Activated CD4-positive, alpha-beta T cell treated with anti-CD3 and anti-CD28 coated beads for 4 hours (primary cell): ENCODE data around the gene LAMB1.
"Not testable (repeated sequence)": the region's sequence is repeated elsewhere in the genome, so short reads cannot be mapped to it uniquely, and the experiment has no call there.

Source experiments
- DNase-seq, 2 donors: peaks; one replicate each; pipeline ENCODE4 v3.0.0-alpha.2; 2020

LAMB1 gene

GRCh38 chr7:108002726-108003598 is at the start of gene LAMB1:
LAMB1 (minus strand) TSS chr7:108003161; CDS start chr7:108002885, 276 bp downstream.
- no peak for DNase-seq

GRCh38 chr7:108051454-108051853 is 48.5 kb upstream of the LAMB1 start:
- DNase-seq = no peak

- DNase-seq = no peak
Measured at GRCh38 chr7:108049962-108050361, 47.0 kb upstream of the LAMB1 start.

GRCh38 chr7:108048422-108048821 is 45.5 kb upstream of the LAMB1 start:
- DNase-seq = no peak

GRCh38 chr7:108046952-108047506 is 44.1 kb upstream of the LAMB1 start:
- no peak for DNase-seq

GRCh38 chr7:108045669-108046068 is 42.7 kb upstream of the LAMB1 start:
- no peak for DNase-seq

GRCh38 chr7:108045154-108045553 is 42.2 kb upstream of the LAMB1 start:
- no peak for DNase-seq

GRCh38 chr7:108044345-108044744 is 41.4 kb upstream of the LAMB1 start:
- DNase-seq = no peak

GRCh38 chr7:108038986-108039385 is 36.0 kb upstream of the LAMB1 start:
- DNase-seq = no peak

GRCh38 chr7:108037741-108038140 is 34.8 kb upstream of the LAMB1 start:
- DNase-seq = no peak

GRCh38 chr7:108037140-108037539 is 34.2 kb upstream of the LAMB1 start:
- DNase-seq = no peak

- no peak for DNase-seq
Measured at GRCh38 chr7:108034586-108034985, 31.6 kb upstream of the LAMB1 start.

- DNase-seq = no peak
Measured at GRCh38 chr7:108033776-108034497, 31.0 kb upstream of the LAMB1 start.

- DNase-seq = not testable (repeated sequence)
Measured at GRCh38 chr7:108033309-108033708, 30.3 kb upstream of the LAMB1 start.

GRCh38 chr7:108030516-108030915 is 27.6 kb upstream of the LAMB1 start:
- no peak for DNase-seq

GRCh38 chr7:108029034-108029433 is 26.1 kb upstream of the LAMB1 start:
- DNase-seq = no peak

- DNase-seq = no peak
Measured at GRCh38 chr7:108028111-108028510, 25.1 kb upstream of the LAMB1 start.

GRCh38 chr7:108027239-108027638 is 24.3 kb upstream of the LAMB1 start:
- DNase-seq = no peak

GRCh38 chr7:108026647-108027046 is 23.7 kb upstream of the LAMB1 start:
- no peak for DNase-seq

- no peak for DNase-seq
Measured at GRCh38 chr7:108026116-108026515, 23.2 kb upstream of the LAMB1 start.

GRCh38 chr7:108024538-108024937 is 21.6 kb upstream of the LAMB1 start:
- DNase-seq = no peak

- no peak for DNase-seq
Measured at GRCh38 chr7:108020585-108020984, 17.6 kb upstream of the LAMB1 start.

GRCh38 chr7:108018668-108019067 is 15.7 kb upstream of the LAMB1 start:
- no peak for DNase-seq

- DNase-seq = no peak
Measured at GRCh38 chr7:108017776-108018151, 14.8 kb upstream of the LAMB1 start.
